Measurements from ENCODE around the gene PJVK. TPM values are rescaled to one million over a fixed set of nuclear protein-coding genes. Genes with fewer than 3 reads are reported as not detected.

The PJVK gene, protein sequence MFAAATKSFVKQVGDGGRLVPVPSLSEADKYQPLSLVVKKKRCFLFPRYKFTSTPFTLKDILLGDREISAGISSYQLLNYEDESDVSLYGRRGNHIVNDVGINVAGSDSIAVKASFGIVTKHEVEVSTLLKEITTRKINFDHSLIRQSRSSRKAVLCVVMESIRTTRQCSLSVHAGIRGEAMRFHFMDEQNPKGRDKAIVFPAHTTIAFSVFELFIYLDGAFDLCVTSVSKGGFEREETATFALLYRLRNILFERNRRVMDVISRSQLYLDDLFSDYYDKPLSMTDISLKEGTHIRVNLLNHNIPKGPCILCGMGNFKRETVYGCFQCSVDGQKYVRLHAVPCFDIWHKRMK
- total RNA-seq = 1 to 10 TPM in 5 of 6 experiments, under 1 TPM in 1; 0.80 to 2.8 (median 1.6) TPM
- long read RNA-seq = 0 reads

DNA sequence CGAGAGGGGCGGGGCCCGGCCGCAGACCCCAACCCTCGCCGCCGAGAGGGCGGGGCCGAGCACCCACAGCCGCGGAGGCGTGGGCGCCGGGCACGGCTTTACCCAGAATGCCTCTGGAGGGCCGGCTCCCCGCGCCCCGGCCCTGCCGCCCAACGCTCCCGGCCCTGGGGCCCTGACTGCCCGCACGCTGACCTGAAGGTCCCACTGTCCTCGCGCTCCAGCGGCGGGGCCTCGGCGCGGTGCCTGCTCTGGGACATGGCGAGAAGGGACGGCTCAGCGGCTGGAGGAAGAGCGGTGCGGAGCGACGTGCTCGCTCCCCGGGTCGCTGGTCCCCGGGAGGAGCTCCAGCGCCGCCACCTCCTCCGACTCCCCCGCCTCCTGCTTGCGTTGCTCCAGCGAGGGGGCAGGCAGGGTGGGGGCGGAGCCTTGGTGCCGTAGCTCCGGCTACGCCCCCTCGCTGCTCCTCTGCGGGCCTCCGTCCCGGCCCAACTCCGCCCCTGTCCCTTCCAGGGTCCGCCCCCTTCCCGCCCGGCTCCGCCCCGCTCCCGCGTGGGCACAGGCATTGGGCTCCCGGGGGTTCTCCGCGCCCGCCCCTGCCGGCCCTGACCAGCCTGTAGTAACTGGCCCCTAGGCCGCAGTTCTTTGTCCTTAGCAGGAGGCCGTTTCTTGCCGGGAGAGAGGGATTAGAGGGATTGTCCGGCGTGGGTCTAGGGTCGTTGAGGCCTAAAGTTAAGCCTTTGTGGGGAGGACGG lies at the start of gene PJVK, which contains the start of gene PRKRA:
TSS of gene PJVK (plus strand) at position 605 of the 752 bp plus-strand sequence. CDS start 2,032 bp downstream, outside the sequence.
TSS of gene PRKRA (minus strand) at position 402 of the 752 bp plus-strand sequence. CDS start at position 257, 145 bp downstream.
- H3K36me3 ChIP-seq = peaks cover 0 to 23% (median 12%) of the 10 kb centered on the region in 4 donors
- intact Hi-C loops (cut with DNase I) = no loop called here
- no peaks in the 10 kb centered on the region for H3K27me3 ChIP-seq
- DNase-seq (peak; percentile 99), ATAC-seq (peak; percentile 95 to 99 (median 96))
- no peaks in the 10 kb centered on the region for H3K9me3 ChIP-seq
- TF ChIP-seq POLR2A (IDR thresholded peaks at IDR 0.05) = peak; percentile 98
- TF ChIP-seq, protein P1, sequence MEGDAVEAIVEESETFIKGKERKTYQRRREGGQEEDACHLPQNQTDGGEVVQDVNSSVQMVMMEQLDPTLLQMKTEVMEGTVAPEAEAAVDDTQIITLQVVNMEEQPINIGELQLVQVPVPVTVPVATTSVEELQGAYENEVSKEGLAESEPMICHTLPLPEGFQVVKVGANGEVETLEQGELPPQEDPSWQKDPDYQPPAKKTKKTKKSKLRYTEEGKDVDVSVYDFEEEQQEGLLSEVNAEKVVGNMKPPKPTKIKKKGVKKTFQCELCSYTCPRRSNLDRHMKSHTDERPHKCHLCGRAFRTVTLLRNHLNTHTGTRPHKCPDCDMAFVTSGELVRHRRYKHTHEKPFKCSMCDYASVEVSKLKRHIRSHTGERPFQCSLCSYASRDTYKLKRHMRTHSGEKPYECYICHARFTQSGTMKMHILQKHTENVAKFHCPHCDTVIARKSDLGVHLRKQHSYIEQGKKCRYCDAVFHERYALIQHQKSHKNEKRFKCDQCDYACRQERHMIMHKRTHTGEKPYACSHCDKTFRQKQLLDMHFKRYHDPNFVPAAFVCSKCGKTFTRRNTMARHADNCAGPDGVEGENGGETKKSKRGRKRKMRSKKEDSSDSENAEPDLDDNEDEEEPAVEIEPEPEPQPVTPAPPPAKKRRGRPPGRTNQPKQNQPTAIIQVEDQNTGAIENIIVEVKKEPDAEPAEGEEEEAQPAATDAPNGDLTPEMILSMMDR (IDR thresholded peaks at IDR 0.05) = peak in 1 of 4 donors; percentile 29
- peaks cover 0 to 16% (median 6%) of the 10 kb centered on the region in 4 donors for H3K4me1 ChIP-seq
- H3K4me3 ChIP-seq = peak within 1 kb of the TSS; percentile 72 to 88 (median 88)
- 0% methylated on average over 16 of the region's 76 CpGs for WGBS (ENCODE audit: insufficient coverage, low coverage, low lambda C conversion rate, missing lambda C conversion rate)
- peak within 1 kb of the TSS; percentile 92 to 98 (median 93) for H3K27ac ChIP-seq

DNA sequence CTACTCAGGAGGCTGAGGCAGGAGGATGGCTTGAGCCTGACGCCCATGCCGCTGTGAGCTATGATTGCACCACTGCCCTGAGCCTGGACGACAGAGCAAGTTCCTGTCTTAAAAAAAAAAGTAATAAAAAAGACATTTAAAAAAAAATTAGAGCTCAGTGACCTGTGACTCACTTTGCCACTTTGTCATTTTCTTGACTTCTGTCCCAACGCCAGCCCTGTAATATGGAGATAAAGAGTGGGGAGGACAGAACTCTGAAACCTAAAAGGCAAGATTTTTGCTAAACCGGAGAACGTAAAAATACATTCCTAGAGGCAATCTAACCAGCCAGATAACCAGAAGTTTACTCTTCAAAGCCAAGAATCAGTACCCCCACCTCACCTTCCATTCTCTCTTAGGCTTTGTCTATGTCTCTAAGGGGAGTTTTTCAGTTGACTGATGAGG lies 49.2 kb upstream of the PJVK start:
- TF ChIP-seq, protein P1 (IDR thresholded peaks at IDR 0.05) = no peak
- TF ChIP-seq POLR2A (IDR thresholded peaks at IDR 0.05) = no peak
- intact Hi-C loops (cut with DNase I) = no loop called here

DNA sequence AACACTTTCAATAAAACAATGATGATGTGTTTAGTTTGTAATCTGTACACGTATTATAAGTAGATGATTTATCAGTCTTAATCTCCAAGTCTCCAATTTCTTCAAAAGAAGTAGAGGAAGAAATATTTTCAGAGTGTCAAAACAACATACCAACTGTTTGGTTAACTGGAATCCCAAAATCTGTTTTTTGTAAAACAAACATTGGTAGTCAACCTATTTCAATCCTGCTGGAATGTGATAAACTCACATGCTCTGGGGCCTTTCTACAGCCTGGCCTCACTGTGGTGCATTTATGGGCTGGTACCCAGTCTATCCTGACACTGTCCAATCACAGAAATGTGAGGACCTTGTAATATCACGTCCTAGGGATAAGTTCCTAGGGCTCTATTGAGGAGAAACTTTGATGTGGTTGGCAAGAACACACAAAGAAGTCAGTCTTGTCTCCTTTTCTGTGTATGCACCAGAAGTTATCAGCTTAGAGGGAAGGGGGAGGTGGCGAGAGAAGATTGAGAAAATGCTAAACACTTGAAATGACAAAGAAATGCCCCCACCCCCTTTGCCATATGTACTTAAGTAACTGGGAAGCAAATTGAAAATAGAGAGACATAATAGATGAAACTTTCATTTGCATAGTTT lies 47.4 kb upstream of the PJVK start:
- no peak for TF ChIP-seq POLR2A (IDR thresholded peaks at IDR 0.05)
- TF ChIP-seq, protein P1 (IDR thresholded peaks at IDR 0.05) = no peak
- Histone ChIP-seq H3K9me3 (no peaks in the 10 kb centered on the region), H3K4me3 (no peak overlapping the region), H3K36me3 (no peaks in the 10 kb centered on the region), H3K27ac (no peak overlapping the region), H3K27me3 (no peaks in the 10 kb centered on the region), H3K4me1 (no peaks in the 10 kb centered on the region)
- DNase-seq (no peak), ATAC-seq (no peak)
- intact Hi-C loops (cut with DNase I) = no loop called here
- 73% methylated on average over 3 of the region's 3 CpGs for WGBS (ENCODE audit: insufficient coverage, low coverage, low lambda C conversion rate, missing lambda C conversion rate)

More for the DNA sequence above, 49.2 kb upstream of the PJVK start:
- H3K4me1 ChIP-seq = no peaks in the 10 kb centered on the region
- ATAC-seq (no peak), DNase-seq (no peak)
- no peaks in the 10 kb centered on the region for H3K36me3 ChIP-seq
- WGBS (ENCODE audit: insufficient coverage, low coverage, low lambda C conversion rate, missing lambda C conversion rate) = 58% methylated on average over 6 of the region's 6 CpGs
- H3K27ac ChIP-seq = no peak overlapping the region
- no peaks in the 10 kb centered on the region for H3K9me3 ChIP-seq
- no peaks in the 10 kb centered on the region for H3K27me3 ChIP-seq
- H3K4me3 ChIP-seq = no peak overlapping the region

DNA sequence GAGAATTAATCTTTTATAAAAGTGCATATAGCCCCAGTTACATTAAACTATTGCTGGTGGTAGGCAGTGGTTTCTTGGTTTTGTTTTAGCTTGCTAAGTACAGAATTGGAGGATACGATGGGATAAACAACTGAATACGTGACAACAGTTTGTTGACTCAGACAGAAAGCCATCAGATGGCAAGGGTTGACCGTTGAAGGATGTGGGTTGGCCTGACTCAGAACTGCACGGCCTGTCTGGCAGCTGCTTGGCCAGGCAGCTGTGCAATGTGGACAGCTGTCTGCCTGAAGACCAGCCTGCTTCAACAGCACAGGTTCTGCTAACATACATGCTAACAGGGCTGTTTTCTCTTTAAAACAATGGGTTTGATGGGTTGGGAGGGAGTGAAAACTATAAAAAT lies 46.8 kb upstream of the PJVK start:
- H3K27me3 ChIP-seq = no peaks in the 10 kb centered on the region
- no peak for TF ChIP-seq POLR2A (IDR thresholded peaks at IDR 0.05)
- TF ChIP-seq, protein P1 (IDR thresholded peaks at IDR 0.05) = no peak
- H3K4me3 ChIP-seq = no peak overlapping the region
- H3K4me1 ChIP-seq = no peaks in the 10 kb centered on the region
- 16% methylated on average over 4 of the region's 4 CpGs for WGBS (ENCODE audit: insufficient coverage, low coverage, low lambda C conversion rate, missing lambda C conversion rate)
- peak in 3 of 4 donors; percentile 14 to 32 (median 28) for ATAC-seq
- no peak overlapping the region for H3K27ac ChIP-seq
- no peak for DNase-seq
- intact Hi-C loops (cut with DNase I) = no loop called here
- H3K36me3 ChIP-seq = no peaks in the 10 kb centered on the region
- H3K9me3 ChIP-seq = no peaks in the 10 kb centered on the region

Measured in right lobe of liver (tissue), 6 donors.